IPS DF 6.9 (cell line): ENCODE measurements around the gene COL27A1.
"Not testable (repeated sequence)": the region's sequence is repeated elsewhere in the genome, so short reads cannot be mapped to it uniquely, and the experiment has no call there.

Experiments used
- DNase-seq: peaks from one replicate; pipeline ENCODE4 v3.0.0-alpha.2; 2013; ENCODE audit warnings: low read depth, low spot score
- H3K27ac ChIP-seq: one replicate; pipeline ENCODE4 v1.5.1; 2013; ENCODE audit warnings: low read length, control low read depth
- H3K27me3 ChIP-seq: 2 replicates; pipeline ENCODE4 v1.6.1; 2013; ENCODE audit warnings: mild to moderate bottlenecking, low read length; ENCODE audit not compliant: control insufficient read depth, insufficient read depth
- H3K36me3 ChIP-seq: 2 replicates; pipeline ENCODE4 v1.6.1; 2013; ENCODE audit warnings: low read length; ENCODE audit not compliant: control insufficient read depth, insufficient read depth
- H3K4me1 ChIP-seq: 2 replicates; pipeline ENCODE4 v1.6.1; 2013; ENCODE audit warnings: low read length; ENCODE audit not compliant: control insufficient read depth, insufficient read depth
- H3K4me3 ChIP-seq: 2 replicates; pipeline ENCODE4 v1.5.1; 2013; ENCODE audit warnings: mild to moderate bottlenecking, low read length
- H3K9me3 ChIP-seq: 2 replicates; pipeline ENCODE4 v1.6.1; 2013; ENCODE audit warnings: low read length, inconsistent platforms; ENCODE audit not compliant: control insufficient read depth, insufficient read depth
- WGBS: extraction: QIAGEN DNeasy Blood & Tissue Kit; methylation state at CpG from one replicate; pipeline ENCODE4 v1.1.7; 2013; ENCODE audit warnings: mixed read lengths, missing lambda C conversion rate; ENCODE audit not compliant: insufficient read length, insufficient coverage; 5-methylcytosine and 5-hydroxymethylcytosine counted together

COL27A1 gene

DNA sequence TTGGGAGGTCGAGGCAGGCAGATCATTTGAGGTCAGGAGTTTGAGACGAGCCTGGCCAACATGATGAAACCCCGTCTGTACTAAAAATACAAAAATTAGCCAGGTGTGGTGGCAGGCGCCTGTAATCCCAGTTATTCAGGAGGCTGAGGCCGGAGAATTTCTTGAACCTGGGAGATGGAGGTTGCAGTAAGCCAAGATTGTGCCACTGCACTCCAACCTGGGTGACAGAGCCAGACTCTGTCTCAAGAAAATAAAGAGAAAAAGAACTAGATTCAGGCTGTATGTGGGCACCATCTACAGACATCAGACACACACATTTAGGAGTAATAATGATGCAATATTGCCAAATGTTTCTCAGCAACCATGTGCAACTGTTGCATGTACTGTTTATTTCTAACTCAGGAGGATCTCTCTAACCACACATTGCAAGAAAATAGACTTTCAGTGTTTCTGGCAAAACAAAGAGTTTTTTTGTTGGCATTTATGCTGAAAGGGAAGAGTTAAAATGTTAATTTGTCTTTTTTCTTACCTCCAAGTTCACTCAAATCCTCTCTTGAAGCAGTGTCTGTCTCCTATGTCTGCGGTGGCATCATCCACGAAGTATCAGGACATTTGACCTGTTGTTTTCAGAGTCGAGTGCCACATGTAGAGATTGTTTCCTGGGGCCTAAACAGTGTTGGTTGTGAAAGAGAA, 162.5 kb downstream of the COL27A1 start:
- Histone ChIP-seq H3K4me3 (no peak overlapping the region), H3K36me3 (no peaks in the 10 kb centered on the region), H3K4me1 (no peaks in the 10 kb centered on the region; the same call in 1 of the 2 replicates), H3K9me3 (no peaks in the 10 kb centered on the region), H3K27ac (no peak overlapping the region), H3K27me3 (no peaks in the 10 kb centered on the region)
- no peak for DNase-seq
- no CpG with 5 or more reads among the region's 8 CpGs for WGBS

DNA sequence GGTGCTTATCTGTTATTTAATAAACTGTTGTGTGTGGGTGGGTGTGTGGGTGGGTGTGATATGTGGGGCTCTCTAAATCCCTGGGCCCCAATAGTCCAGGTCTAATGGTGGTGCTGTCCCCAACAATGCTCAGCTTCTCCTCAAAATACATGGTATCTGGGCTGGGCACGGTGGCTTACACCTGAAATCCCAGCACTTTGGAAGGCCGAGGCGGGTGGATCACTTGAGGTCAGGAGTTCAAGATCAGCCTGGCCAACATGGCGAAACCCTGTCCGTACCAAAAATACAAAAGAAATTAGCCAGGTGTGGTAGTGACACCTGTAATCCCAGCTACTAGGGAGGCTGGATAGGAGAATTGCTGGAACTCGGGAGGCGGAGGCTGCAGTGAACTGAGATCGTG, 163.1 kb downstream of the COL27A1 start:
- H3K9me3 ChIP-seq = no peaks in the 10 kb centered on the region
- H3K36me3 ChIP-seq = no peaks in the 10 kb centered on the region
- no peaks in the 10 kb centered on the region; the same call in 1 of the 2 replicates for H3K4me1 ChIP-seq
- no peaks in the 10 kb centered on the region for H3K27me3 ChIP-seq
- H3K27ac ChIP-seq = no peak overlapping the region
- WGBS = no CpG with 5 or more reads among the region's 8 CpGs
- no peak overlapping the region for H3K4me3 ChIP-seq
- no peak for DNase-seq

DNA sequence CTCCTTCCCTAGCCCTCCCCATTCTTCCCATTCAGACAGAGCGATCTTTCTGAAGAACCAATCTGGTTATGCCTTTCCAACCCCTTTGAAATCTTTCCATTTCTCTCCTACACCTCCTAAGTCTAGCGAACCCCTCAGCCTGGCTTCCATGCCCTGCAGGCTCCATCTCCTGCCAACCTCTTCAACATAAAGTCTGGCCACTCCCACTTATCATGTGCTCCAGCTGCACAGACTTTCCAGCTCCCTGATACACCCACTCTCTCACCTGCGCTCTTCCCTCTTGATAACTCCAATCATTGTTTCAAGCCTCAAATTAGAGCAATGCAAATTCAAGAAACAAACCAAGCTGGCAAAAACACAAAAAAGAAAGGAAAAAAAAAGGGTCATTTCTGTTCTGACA, 163.8 kb downstream of the COL27A1 start:
- no peak for DNase-seq
- no peak overlapping the region for H3K4me3 ChIP-seq
- no CpG with 5 or more reads among the region's 3 CpGs for WGBS
- H3K9me3 ChIP-seq = no peaks in the 10 kb centered on the region
- no peaks in the 10 kb centered on the region; the same call in 1 of the 2 replicates for H3K4me1 ChIP-seq
- no peaks in the 10 kb centered on the region for H3K36me3 ChIP-seq
- H3K27me3 ChIP-seq = no peaks in the 10 kb centered on the region
- H3K27ac ChIP-seq = no peak overlapping the region

DNA sequence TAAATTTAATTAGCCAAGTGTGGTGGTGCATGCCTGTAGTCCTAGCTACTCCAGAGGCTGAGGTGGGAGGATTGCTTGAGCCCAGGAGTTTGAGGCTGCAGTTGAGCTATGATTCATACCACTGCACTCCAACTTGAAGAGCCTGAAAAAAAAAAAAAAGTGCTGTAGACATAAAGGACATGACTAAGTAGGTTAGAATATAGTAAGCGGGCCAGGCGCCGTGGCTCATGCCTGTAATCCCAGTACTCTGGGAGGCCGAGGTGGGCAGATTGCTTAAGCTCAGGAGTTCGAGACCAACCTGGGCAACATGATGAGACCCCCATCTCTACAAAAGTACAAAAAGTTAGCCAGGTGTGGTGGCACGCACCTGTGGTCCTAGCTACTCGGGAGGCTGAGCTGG, 165.4 kb downstream of the COL27A1 start:
- H3K27ac ChIP-seq, DNase-seq, H3K9me3 ChIP-seq, H3K36me3 ChIP-seq, H3K4me1 ChIP-seq, H3K27me3 ChIP-seq, H3K4me3 ChIP-seq: not testable (repeated sequence)
- no CpG with 5 or more reads among the region's 7 CpGs for WGBS

DNA sequence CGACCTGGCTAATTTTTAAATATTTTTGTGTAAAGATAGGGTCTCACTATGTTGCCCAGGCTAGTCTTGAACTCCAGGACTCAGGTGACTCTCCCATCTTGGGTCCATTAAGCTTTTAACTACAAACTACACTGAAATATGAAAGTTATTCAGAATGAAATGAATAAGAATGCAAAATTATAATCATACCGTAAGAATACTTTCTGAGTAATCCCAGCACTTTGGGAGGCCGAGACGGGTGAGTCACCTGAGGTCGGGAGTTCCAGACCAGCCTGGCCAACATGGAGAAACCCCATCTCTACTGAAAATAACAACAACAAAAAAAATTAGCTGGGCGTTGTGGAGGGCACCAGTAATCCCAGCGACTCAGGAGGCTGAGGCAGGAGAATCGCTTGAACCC, 166.4 kb downstream of the COL27A1 start:
- no peak overlapping the region for H3K4me3 ChIP-seq
- H3K4me1 ChIP-seq = no peaks in the 10 kb centered on the region
- no peak overlapping the region for H3K27ac ChIP-seq
- WGBS = no CpG with 5 or more reads among the region's 8 CpGs
- no peaks in the 10 kb centered on the region for H3K27me3 ChIP-seq
- no peaks in the 10 kb centered on the region for H3K36me3 ChIP-seq
- H3K9me3 ChIP-seq = no peaks in the 10 kb centered on the region
- no peak for DNase-seq

DNA sequence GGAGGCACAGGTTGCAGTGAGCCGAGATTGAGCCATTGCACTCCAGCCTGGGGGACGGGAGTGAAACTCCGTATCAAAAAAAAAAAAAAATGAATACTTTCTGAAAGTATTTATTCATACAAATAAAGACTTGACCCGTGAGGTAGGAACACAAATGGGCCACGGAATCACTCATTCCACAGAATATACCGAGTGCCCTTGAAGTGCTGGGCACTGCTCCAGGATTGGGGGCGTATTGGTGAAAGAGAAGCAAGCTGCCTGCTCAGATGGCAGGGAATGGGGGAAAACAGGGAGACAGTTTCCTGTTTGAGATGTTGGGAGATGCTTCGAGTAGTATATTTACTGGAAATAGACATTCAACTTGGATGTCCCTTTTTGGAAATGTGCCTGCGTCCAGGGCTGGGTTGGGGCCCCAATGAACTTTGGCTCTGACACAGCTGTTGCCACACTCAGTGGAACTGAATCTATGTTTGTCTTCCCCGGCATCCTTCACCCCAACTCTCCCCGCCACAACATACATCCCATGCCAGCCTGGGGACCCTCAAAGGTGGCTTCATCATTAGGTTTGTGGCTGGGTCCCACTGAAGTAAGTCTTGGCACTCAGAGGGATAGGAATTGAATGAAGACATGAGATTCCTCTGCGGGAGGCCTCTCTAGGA, 167.0 kb downstream of the COL27A1 start:
- DNase-seq, H3K4me1 ChIP-seq, H3K27ac ChIP-seq, H3K27me3 ChIP-seq, H3K9me3 ChIP-seq, H3K36me3 ChIP-seq, H3K4me3 ChIP-seq: not testable (repeated sequence)
- WGBS = no CpG with 5 or more reads among the region's 12 CpGs

DNA sequence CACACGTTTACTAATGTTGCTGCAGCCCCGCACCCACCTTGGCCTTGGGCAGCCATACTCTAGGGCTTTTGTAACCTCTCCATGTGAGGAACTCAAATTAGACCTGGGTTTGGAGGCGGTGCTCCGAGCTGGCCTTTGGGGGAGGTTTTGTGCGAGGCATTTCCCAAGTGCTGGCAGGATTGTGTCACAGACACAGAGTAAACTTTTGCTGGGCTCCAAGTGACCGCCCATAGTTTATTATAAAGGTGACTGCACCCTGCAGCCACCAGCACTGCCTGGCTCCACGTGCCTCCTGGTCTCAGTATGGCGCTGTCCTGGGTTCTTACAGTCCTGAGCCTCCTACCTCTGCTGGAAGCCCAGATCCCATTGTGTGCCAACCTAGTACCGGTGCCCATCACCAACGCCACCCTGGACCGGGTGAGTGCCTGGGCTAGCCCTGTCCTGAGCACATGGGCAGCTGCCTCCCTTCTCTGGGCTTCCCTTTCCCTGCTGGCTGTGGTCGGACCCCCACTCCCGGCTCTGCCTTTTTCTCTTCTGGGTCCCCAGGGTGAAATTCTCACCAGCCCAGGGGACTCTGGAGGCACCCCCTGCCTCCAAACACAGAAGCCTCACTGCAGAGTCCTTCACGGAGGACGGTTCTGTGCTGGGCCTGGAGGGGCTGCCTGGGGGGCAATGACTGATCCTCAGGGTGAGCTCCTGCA, 167.6 kb downstream of the COL27A1 start, which contains the start of gene ORM1:
Gene ORM1 (plus strand): TSS at position 268 of the 701 bp plus-strand sequence. CDS start 36 bp downstream, at position 304.
- not testable (repeated sequence) for DNase-seq, H3K4me1 ChIP-seq
- no CpG with 5 or more reads among the region's 15 CpGs for WGBS

DNA sequence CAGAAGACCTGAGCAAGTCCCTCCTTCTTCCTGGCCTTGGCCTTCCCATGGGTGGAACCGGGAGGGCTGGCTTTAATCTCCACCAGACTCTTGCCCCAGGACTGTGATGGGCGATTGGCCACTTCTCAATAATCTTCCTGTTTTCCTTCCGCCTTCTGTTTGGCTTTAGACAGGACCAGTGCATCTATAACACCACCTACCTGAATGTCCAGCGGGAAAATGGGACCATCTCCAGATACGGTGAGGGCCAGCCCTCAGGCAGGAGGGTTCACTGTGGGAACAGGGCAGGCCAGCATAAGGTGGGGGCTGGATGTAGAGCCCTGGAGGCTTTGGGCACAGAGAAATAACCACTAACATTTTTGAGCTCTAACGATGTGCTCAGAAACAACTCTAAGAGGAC, 168.5 kb downstream of the COL27A1 start:
- not testable (repeated sequence) for H3K27me3 ChIP-seq, H3K27ac ChIP-seq, DNase-seq, H3K4me1 ChIP-seq, H3K36me3 ChIP-seq, H3K9me3 ChIP-seq, H3K4me3 ChIP-seq
- WGBS = no CpG with 5 or more reads among the region's 6 CpGs

More for the DNA sequence above, 167.6 kb downstream of the COL27A1 start, which contains the start of gene ORM1:
- H3K4me3 ChIP-seq, H3K9me3 ChIP-seq, H3K27ac ChIP-seq, H3K27me3 ChIP-seq, H3K36me3 ChIP-seq: not testable (repeated sequence)

DNA sequence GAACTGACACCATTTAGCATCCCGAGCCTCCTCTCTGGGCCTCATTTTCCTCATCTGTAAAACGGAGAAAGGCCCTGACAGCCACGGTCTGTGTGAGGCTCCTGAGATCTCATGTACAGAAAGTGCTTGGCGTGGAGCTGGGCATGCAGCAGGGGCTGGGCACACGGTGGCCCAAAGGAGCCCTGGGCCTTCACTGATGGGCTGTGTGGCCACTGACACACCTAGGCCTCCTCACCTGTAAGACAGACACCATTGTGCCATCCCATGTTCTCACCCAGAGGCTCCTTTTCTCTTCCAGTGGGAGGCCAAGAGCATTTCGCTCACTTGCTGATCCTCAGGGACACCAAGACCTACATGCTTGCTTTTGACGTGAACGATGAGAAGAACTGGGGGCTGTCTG, 169.2 kb downstream of the COL27A1 start:
- H3K9me3 ChIP-seq = no peaks in the 10 kb centered on the region
- H3K36me3 ChIP-seq = no peaks in the 10 kb centered on the region
- H3K4me1 ChIP-seq = no peaks in the 10 kb centered on the region
- no CpG with 5 or more reads among the region's 8 CpGs for WGBS
- no peak overlapping the region for H3K27ac ChIP-seq
- no peaks in the 10 kb centered on the region for H3K27me3 ChIP-seq
- no peak overlapping the region for H3K4me3 ChIP-seq
- DNase-seq = no peak

DNA sequence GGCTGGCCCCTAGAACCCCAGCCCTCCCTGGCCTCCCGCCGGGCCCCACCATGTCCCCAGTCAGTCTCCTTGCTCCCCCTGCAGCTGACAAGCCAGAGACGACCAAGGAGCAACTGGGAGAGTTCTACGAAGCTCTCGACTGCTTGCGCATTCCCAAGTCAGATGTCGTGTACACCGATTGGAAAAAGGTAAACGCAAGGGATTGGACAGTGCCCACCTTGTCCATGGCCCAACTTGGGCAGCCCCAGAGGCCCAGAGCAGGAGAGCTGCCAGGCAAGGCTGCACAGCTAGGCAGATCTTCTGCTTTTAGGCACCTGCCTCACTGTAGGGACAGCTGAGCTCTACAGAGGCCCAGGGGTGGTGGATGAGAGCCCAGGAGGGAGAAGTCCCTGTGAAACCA, 169.6 kb downstream of the COL27A1 start:
- H3K9me3 ChIP-seq, H3K4me3 ChIP-seq, H3K27me3 ChIP-seq, H3K36me3 ChIP-seq, H3K27ac ChIP-seq, DNase-seq, H3K4me1 ChIP-seq: not testable (repeated sequence)
- WGBS = no CpG with 5 or more reads among the region's 9 CpGs
